ENCODE results near the gene BMP2K. TPM values are rescaled to one million over a fixed set of nuclear protein-coding genes. Genes with fewer than 3 reads are reported as not detected.
"Not testable (repeated sequence)": the region's sequence is repeated elsewhere in the genome, so short reads cannot be mapped to it uniquely, and the experiment has no call there.

The BMP2K gene
- total and polyA plus RNA-seq, 2 experiments from 2014 or later = 27.3 to 96.5 TPM

GRCh38 chr4:78907638-78908037, 131.5 kb downstream of the BMP2K start:
- TF ChIP-seq, protein P1, sequence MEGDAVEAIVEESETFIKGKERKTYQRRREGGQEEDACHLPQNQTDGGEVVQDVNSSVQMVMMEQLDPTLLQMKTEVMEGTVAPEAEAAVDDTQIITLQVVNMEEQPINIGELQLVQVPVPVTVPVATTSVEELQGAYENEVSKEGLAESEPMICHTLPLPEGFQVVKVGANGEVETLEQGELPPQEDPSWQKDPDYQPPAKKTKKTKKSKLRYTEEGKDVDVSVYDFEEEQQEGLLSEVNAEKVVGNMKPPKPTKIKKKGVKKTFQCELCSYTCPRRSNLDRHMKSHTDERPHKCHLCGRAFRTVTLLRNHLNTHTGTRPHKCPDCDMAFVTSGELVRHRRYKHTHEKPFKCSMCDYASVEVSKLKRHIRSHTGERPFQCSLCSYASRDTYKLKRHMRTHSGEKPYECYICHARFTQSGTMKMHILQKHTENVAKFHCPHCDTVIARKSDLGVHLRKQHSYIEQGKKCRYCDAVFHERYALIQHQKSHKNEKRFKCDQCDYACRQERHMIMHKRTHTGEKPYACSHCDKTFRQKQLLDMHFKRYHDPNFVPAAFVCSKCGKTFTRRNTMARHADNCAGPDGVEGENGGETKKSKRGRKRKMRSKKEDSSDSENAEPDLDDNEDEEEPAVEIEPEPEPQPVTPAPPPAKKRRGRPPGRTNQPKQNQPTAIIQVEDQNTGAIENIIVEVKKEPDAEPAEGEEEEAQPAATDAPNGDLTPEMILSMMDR (IDR thresholded peaks at IDR 0.05; ENCODE audit: poor library complexity) = no peak
- TF ChIP-seq EZH2 (IDR thresholded peaks at IDR 0.05; ENCODE audit: borderline replicate concordance) = no peak
- TF ChIP-seq EZH2phosphoT487 (IDR thresholded peaks at IDR 0.05; ENCODE audit: low read depth, severe bottlenecking, unreplicated experiment) = no peak
- no peak overlapping the region for H3K27ac ChIP-seq
- no peaks in the 10 kb centered on the region for H3K79me2 ChIP-seq
- WGBS (ENCODE audit: low lambda C conversion rate, missing lambda C conversion rate) = over 99% methylated on average over 6 of the region's 6 CpGs
- H2AFZ ChIP-seq = no peak overlapping the region
- no peaks in the 10 kb centered on the region for H3K9me3 ChIP-seq (ENCODE audit: low read depth)
- no peak overlapping the region for H3K4me2 ChIP-seq
- no peaks in the 10 kb centered on the region for H3K9me2 ChIP-seq (replicated peaks; ENCODE audit: insufficient read depth)
- no peaks in the 10 kb centered on the region for H4K20me1 ChIP-seq (ENCODE audit: insufficient read depth, poor library complexity, severe bottlenecking)
- DNase-seq (ENCODE audit: low spot score) = no peak
- no peaks in the 10 kb centered on the region for H3K36me3 ChIP-seq (replicated peaks; ENCODE audit: insufficient read depth, low read depth)
- H3K4me1 ChIP-seq (ENCODE audit: insufficient read depth) = peaks cover 4% of the 10 kb centered on the region
- H3K4me3 ChIP-seq = no peak overlapping the region
- H3K27me3 ChIP-seq = no peaks in the 10 kb centered on the region

DNA sequence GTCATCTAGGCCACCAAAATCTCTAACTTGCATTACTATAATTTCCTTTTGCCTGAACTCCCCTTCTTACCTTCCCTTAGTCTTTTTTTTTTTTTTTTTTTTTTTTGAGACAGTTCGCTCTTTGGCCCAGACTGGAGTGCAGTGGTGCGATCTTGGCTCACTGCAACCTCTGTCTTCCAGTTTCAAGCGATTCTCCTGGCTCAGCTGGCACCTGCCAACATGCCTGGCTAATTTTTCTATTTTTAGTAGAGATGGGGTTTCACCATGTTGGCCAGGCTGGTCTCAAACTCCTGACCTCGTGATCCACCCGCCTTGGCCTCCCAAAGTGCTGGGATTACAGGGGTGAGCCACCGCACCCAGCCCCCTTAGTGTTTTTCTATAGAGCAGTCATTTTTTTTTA, 132.8 kb downstream of the BMP2K start:
- H3K27ac ChIP-seq; H4K20me1 ChIP-seq (ENCODE audit: insufficient read depth, poor library complexity, severe bottlenecking); H3K4me3 ChIP-seq; H2AFZ ChIP-seq; H3K27me3 ChIP-seq; DNase-seq (ENCODE audit: low spot score); H3K4me2 ChIP-seq; H3K4me1 ChIP-seq (ENCODE audit: insufficient read depth); H3K36me3 ChIP-seq (replicated peaks; ENCODE audit: insufficient read depth, low read depth); H3K79me2 ChIP-seq; H3K9me3 ChIP-seq (ENCODE audit: low read depth); H3K9me2 ChIP-seq (replicated peaks; ENCODE audit: insufficient read depth): not testable (repeated sequence)
- 98% methylated on average over 6 of the region's 6 CpGs for WGBS (ENCODE audit: low lambda C conversion rate, missing lambda C conversion rate)

GRCh38 chr4:78910612-78911011, 134.5 kb downstream of the BMP2K start:
- no peak overlapping the region for H3K4me2 ChIP-seq
- TF ChIP-seq EZH2phosphoT487 (IDR thresholded peaks at IDR 0.05; ENCODE audit: low read depth, severe bottlenecking, unreplicated experiment) = no peak
- no peak for TF ChIP-seq EZH2 (IDR thresholded peaks at IDR 0.05; ENCODE audit: borderline replicate concordance)
- TF ChIP-seq, protein P1 (IDR thresholded peaks at IDR 0.05; ENCODE audit: poor library complexity) = no peak
- H2AFZ ChIP-seq = no peak overlapping the region
- no peaks in the 10 kb centered on the region for H3K36me3 ChIP-seq (replicated peaks; ENCODE audit: insufficient read depth, low read depth)
- H3K9me3 ChIP-seq (ENCODE audit: low read depth) = no peaks in the 10 kb centered on the region
- 96% methylated on average over 2 of the region's 2 CpGs for WGBS (ENCODE audit: low lambda C conversion rate, missing lambda C conversion rate)
- H3K4me1 ChIP-seq (ENCODE audit: insufficient read depth) = peaks cover 4% of the 10 kb centered on the region
- no peaks in the 10 kb centered on the region for H3K79me2 ChIP-seq
- H3K9me2 ChIP-seq (replicated peaks; ENCODE audit: insufficient read depth) = no peaks in the 10 kb centered on the region
- DNase-seq (ENCODE audit: low spot score) = no peak
- H4K20me1 ChIP-seq (ENCODE audit: insufficient read depth, poor library complexity, severe bottlenecking) = no peaks in the 10 kb centered on the region
- no peak overlapping the region for H3K27ac ChIP-seq
- H3K27me3 ChIP-seq = no peaks in the 10 kb centered on the region
- no peak overlapping the region for H3K4me3 ChIP-seq

DNA sequence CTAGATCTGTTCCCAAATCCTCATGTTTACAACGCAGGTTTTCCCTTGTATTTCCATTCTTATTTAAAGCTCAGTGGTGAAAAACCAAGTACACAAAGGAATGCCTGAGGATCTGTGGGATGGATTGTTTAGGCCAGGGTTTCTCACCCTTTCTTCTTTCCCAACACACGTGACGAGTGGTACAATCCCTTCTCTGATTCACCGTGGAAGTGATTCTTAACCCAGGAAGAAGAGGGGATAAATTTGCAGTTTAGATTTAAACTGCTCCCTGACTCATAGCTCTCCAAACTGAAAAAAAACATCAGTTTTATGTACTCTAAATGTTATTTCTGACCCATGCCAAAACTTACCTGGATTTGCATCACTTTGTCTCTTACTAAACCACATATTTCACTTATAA, 146.1 kb downstream of the BMP2K start:
- DNase-seq (ENCODE audit: low spot score) = no peak
- Histone ChIP-seq H3K27ac (no peak overlapping the region), H3K9me2 (replicated peaks; ENCODE audit: insufficient read depth) (no peaks in the 10 kb centered on the region), H3K4me2 (no peak overlapping the region), H3K27me3 (no peaks in the 10 kb centered on the region), H3K79me2 (no peaks in the 10 kb centered on the region), H3K4me3 (no peak overlapping the region), H2AFZ (no peak overlapping the region), H3K4me1 (ENCODE audit: insufficient read depth) (no peaks in the 10 kb centered on the region), H3K36me3 (replicated peaks; ENCODE audit: insufficient read depth, low read depth) (no peaks in the 10 kb centered on the region), H3K9me3 (ENCODE audit: low read depth) (no peaks in the 10 kb centered on the region), H4K20me1 (ENCODE audit: insufficient read depth, poor library complexity, severe bottlenecking) (no peaks in the 10 kb centered on the region)
- TF ChIP-seq EZH2phosphoT487 (IDR thresholded peaks at IDR 0.05; ENCODE audit: low read depth, severe bottlenecking, unreplicated experiment) (no peak), EZH2 (IDR thresholded peaks at IDR 0.05; ENCODE audit: borderline replicate concordance) (no peak)
- TF ChIP-seq, protein P1 (IDR thresholded peaks at IDR 0.05; ENCODE audit: poor library complexity) = no peak
- 84% methylated on average over 4 of the region's 4 CpGs for WGBS (ENCODE audit: low lambda C conversion rate, missing lambda C conversion rate)
